Measurements from ENCODE around the gene FXYD5. TPM values are rescaled to one million over a fixed set of nuclear protein-coding genes. Genes with fewer than 3 reads are reported as not detected.
A peak's percentile ranks its signal among the peaks of the same experiment; 100 is the strongest.

Gene FXYD5
- total and polyA plus RNA-seq, 7 donors, result 18.5 to 102 (median 27.0) TPM

DNA sequence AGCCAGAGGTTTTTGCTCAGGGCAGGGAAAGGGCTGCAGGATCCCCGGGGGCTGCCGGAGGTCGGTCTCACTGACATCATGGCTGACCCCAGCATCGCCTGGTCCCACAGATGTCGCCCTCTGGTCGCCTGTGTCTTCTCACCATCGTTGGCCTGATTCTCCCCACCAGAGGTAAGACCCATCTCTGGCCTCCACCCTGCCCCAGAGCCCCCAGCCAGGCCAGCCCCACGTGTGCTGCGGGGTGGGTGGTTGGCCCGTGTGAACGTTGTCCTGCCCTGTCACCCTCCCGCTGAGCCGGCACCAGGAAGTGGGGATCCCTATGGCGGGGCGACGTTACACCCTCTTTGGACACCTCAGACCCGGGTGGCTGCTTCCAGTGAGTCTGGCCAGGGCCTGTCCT, 906 bp downstream of the FXYD5 start:
- intact Hi-C loops (cut with DNase I), result no loop called here
- Histone ChIP-seq H3K9me3 (no peaks in the 10 kb centered on the region), H3K27me3 (peaks cover 16 to 68% (median 37%) of the 10 kb centered on the region in 3 donors), H3K27ac (peak overlapping the region in 3 of 4 donors; percentile 65 to 77 (median 67)), H3K4me3 (peak overlapping the region; percentile 33 to 56 (median 48)), H3K36me3 (peaks cover 0 to 6% (median 0%) of the 10 kb centered on the region in 4 donors), H3K4me1 (peaks cover 0 to 25% (median 16%) of the 10 kb centered on the region in 4 donors)
- no peak for TF ChIP-seq POLR2A (IDR thresholded peaks at IDR 0.05)
- TF ChIP-seq, protein P1, sequence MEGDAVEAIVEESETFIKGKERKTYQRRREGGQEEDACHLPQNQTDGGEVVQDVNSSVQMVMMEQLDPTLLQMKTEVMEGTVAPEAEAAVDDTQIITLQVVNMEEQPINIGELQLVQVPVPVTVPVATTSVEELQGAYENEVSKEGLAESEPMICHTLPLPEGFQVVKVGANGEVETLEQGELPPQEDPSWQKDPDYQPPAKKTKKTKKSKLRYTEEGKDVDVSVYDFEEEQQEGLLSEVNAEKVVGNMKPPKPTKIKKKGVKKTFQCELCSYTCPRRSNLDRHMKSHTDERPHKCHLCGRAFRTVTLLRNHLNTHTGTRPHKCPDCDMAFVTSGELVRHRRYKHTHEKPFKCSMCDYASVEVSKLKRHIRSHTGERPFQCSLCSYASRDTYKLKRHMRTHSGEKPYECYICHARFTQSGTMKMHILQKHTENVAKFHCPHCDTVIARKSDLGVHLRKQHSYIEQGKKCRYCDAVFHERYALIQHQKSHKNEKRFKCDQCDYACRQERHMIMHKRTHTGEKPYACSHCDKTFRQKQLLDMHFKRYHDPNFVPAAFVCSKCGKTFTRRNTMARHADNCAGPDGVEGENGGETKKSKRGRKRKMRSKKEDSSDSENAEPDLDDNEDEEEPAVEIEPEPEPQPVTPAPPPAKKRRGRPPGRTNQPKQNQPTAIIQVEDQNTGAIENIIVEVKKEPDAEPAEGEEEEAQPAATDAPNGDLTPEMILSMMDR (IDR thresholded peaks at IDR 0.05), result no peak
- no peak for TF ChIP-seq EP300 (IDR thresholded peaks at IDR 0.05)
- no peak for TF ChIP-seq POLR2AphosphoS5 (IDR thresholded peaks at IDR 0.05)
- DNase-seq, result no peak
- 16 to 19% methylated on average over 17 of the region's 17 CpGs for WGBS, 2 donors

DNA sequence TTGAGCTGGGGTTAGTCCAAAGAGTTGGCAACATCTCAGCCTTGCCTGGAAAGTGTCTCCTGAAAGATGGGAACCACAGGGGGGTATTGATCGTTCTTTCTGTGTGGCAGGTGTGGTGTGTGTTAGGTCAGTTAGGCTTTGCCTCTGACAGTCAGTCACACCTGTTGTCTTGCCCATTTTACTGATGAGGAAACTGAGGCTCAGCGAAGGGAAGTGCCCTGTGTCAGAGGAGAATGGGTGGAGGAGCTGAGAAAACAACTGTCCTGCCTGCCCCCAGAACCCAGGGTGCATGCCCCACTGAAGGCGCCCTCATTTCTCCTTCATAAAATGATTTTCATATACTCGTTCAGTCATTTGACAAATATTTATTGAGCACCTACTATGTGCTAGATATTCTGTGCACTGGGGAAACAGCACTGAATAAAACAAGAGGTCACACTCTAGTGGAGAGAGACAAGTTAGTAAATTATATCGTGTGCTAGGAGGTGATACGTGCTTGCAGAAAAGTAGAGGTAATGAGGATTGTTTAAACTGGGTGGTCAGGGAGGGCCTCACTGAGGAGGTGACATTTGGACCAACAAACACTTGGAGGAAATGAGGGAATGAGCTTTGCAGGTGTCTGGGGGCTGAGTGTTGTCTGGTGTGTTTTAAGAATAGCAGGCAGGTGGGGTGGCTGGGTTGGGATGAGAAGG, 1.6 kb downstream of the FXYD5 start:
- intact Hi-C loops (cut with DNase I), result no loop called here
- 78 to 88% methylated on average over 6 of the region's 6 CpGs for WGBS, 2 donors
- H3K4me3 ChIP-seq, result peak overlapping the region in 2 of 4 donors; percentile 52 to 56
- H3K4me1 ChIP-seq, result peaks cover 0 to 25% (median 16%) of the 10 kb centered on the region in 4 donors
- DNase-seq, result no peak
- H3K27me3 ChIP-seq, result peaks cover 16 to 64% (median 36%) of the 10 kb centered on the region in 3 donors
- no peak overlapping the region for H3K27ac ChIP-seq
- no peak for TF ChIP-seq POLR2AphosphoS5 (IDR thresholded peaks at IDR 0.05)
- TF ChIP-seq, protein P1 (IDR thresholded peaks at IDR 0.05), result no peak
- no peak for TF ChIP-seq EP300 (IDR thresholded peaks at IDR 0.05)
- no peak for TF ChIP-seq POLR2A (IDR thresholded peaks at IDR 0.05)
- no peaks in the 10 kb centered on the region for H3K9me3 ChIP-seq
- H3K36me3 ChIP-seq, result peaks cover 0 to 6% (median 0%) of the 10 kb centered on the region in 4 donors

DNA sequence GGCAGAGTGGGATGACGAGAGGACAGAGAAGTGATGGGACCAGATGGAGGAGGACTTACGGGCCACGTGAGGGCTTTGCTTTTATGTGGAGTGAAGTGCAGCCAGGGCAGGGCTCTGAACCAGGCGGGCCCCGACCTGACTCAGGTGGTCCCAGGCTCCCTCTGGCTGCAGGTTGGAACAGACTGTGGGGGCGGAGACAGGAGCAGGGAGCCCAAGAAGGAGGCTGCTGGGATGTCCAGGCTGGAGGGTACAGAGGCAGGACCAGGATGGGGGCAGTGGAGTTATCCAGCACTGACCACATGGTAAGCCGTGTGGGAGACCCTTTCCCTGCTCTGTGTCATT, 2.1 kb downstream of the FXYD5 start:
- intact Hi-C loops (cut with DNase I), result no loop called here
- no peak overlapping the region for H3K27ac ChIP-seq
- no peak overlapping the region for H3K4me3 ChIP-seq
- H3K9me3 ChIP-seq, result no peaks in the 10 kb centered on the region
- TF ChIP-seq POLR2A (IDR thresholded peaks at IDR 0.05) (no peak), POLR2AphosphoS5 (IDR thresholded peaks at IDR 0.05) (no peak), EP300 (IDR thresholded peaks at IDR 0.05) (no peak)
- TF ChIP-seq, protein P1 (IDR thresholded peaks at IDR 0.05), result no peak
- H3K4me1 ChIP-seq, result peaks cover 0 to 25% (median 16%) of the 10 kb centered on the region in 4 donors
- DNase-seq, result no peak
- peaks cover 0 to 11% (median 0%) of the 10 kb centered on the region in 4 donors for H3K36me3 ChIP-seq
- WGBS, 2 donors, result 77 to 93% methylated on average over 7 of the region's 7 CpGs
- H3K27me3 ChIP-seq, result peaks cover 16 to 59% (median 31%) of the 10 kb centered on the region in 3 donors

DNA sequence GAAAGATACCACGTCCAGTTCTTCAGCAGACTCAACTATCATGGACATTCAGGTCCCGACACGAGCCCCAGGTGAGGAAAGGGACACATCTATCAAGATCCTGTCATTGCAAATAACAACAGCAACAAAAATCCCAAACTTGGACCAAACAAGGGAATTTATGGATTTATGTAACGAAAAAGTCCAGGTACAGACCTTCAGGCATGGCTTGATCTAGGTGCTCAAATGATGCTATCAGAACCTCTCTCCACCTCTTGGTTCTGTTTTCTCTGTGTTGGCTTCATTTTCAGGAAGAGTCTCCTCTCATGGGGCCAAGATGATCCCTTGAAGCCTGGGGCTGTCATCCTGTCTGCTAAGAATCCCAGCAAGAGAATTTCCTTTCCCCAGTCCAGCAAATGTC, 2.9 kb downstream of the FXYD5 start:
- intact Hi-C loops (cut with DNase I), result no loop called here
- Histone ChIP-seq H3K9me3 (peaks cover 0 to 3% (median 0%) of the 10 kb centered on the region in 4 donors), H3K27me3 (peaks cover 16 to 55% (median 28%) of the 10 kb centered on the region in 3 donors), H3K36me3 (peaks cover 0 to 17% (median 0%) of the 10 kb centered on the region in 4 donors), H3K27ac (no peak overlapping the region), H3K4me3 (no peak overlapping the region), H3K4me1 (peaks cover 0 to 25% (median 16%) of the 10 kb centered on the region in 4 donors)
- no peak for DNase-seq
- TF ChIP-seq, protein P1 (IDR thresholded peaks at IDR 0.05), result no peak
- no peak for TF ChIP-seq POLR2A (IDR thresholded peaks at IDR 0.05)
- no peak for TF ChIP-seq POLR2AphosphoS5 (IDR thresholded peaks at IDR 0.05)
- no peak for TF ChIP-seq EP300 (IDR thresholded peaks at IDR 0.05)
- 93 to 97% methylated on average over 4 of the region's 4 CpGs for WGBS, 2 donors
